HG02840 (cell line): Measurements from ENCODE around the gene ADTRP.
"Not testable (repeated sequence)": the region's sequence is repeated elsewhere in the genome, so short reads cannot be mapped to it uniquely, and the experiment has no call there.

Source experiments
- ATAC-seq: cut with Tn5 transposase; IDR thresholded peaks from one replicate; pipeline ENCODE4 v1.9.1; 2021; ENCODE audit warnings: mild to moderate bottlenecking, moderate library complexity, moderate number of reproducible peaks; ENCODE audit not compliant: unreplicated experiment, low FRiP score

The ADTRP gene

GRCh38 chr6:11804135-11804534 is 25.5 kb upstream of the ADTRP start:
- no peak for ATAC-seq

- no peak for ATAC-seq
Measured at GRCh38 chr6:11803591-11803971, 25.0 kb upstream of the ADTRP start.

GRCh38 chr6:11802886-11803590 is 24.4 kb upstream of the ADTRP start:
- no peak for ATAC-seq

- not testable (repeated sequence) for ATAC-seq
Measured at GRCh38 chr6:11800531-11800930, 21.9 kb upstream of the ADTRP start.

- no peak for ATAC-seq
Measured at GRCh38 chr6:11798538-11798937, 19.9 kb upstream of the ADTRP start.

- ATAC-seq, result no peak
Measured at GRCh38 chr6:11798096-11798495, 19.5 kb upstream of the ADTRP start.

GRCh38 chr6:11796829-11797228 is 18.2 kb upstream of the ADTRP start:
- ATAC-seq, result no peak

GRCh38 chr6:11795403-11795802 is 16.8 kb upstream of the ADTRP start:
- ATAC-seq, result no peak

- no peak for ATAC-seq
Measured at GRCh38 chr6:11793277-11793676, 14.7 kb upstream of the ADTRP start.

- ATAC-seq, result no peak
Measured at GRCh38 chr6:11791354-11792107, 12.9 kb upstream of the ADTRP start.

- ATAC-seq, result no peak
Measured at GRCh38 chr6:11789744-11790143, 11.1 kb upstream of the ADTRP start.

- no peak for ATAC-seq
Measured at GRCh38 chr6:11788043-11788442, 9.4 kb upstream of the ADTRP start.

- ATAC-seq, result peak; percentile 91
Measured at GRCh38 chr6:11785774-11786579, 7.4 kb upstream of the ADTRP start.

GRCh38 chr6:11785415-11785773 is 6.8 kb upstream of the ADTRP start:
- ATAC-seq, result no peak

GRCh38 chr6:11784341-11784740 is 5.7 kb upstream of the ADTRP start:
- ATAC-seq, result no peak

GRCh38 chr6:11783524-11784064 is 5.0 kb upstream of the ADTRP start:
- ATAC-seq, result no peak

- no peak for ATAC-seq
Measured at GRCh38 chr6:11782524-11782923, 3.9 kb upstream of the ADTRP start.

GRCh38 chr6:11780097-11780428 is 1.5 kb upstream of the ADTRP start:
- no peak for ATAC-seq

GRCh38 chr6:11779329-11780096 is 910 bp upstream of the ADTRP start:
- ATAC-seq, result no peak

GRCh38 chr6:11778036-11778435 is 567 bp downstream of the ADTRP start:
- ATAC-seq, result no peak
